Measurements from ENCODE around the gene AMACR.

DNA sequence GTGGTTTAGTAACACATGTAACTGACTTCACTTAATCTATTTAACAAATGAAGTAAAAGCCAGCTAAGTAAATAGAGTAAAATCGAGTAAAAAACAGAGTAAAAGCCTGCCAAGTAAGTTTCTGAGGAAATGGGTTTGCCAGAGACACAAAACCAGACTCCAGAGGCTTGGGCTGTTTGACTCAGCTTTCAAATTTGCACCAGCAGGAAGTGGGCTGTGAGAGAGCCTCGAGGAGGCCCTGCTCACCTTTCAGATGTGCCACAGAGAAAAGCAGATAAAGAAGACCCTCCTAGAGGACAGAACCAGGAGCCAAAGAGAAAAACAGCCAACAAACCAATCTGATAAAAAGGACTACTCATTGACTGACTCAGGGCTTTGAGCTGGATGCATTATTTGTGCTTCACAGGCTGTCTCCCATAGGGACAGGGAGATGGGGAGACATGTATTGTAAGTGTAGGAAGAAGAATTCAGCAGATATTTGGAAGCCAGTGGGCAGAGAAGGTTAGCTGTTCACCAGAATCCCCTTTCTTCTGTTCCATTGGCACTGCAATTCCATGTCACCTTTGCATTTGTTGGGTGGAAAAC, 14.4 kb upstream of the AMACR start:
- TF ChIP-seq CTCF (IDR thresholded peaks at IDR 0.05; ENCODE audit: poor library complexity) = no peak
- TF ChIP-seq EZH2 (IDR thresholded peaks at IDR 0.05; ENCODE audit: borderline replicate concordance) = no peak
- TF ChIP-seq EZH2phosphoT487 (IDR thresholded peaks at IDR 0.05; ENCODE audit: low read depth, severe bottlenecking, unreplicated experiment) = no peak

Measured in hepatocyte (in vitro differentiated cells).